ENCODE results near the gene POGLUT2. TPM values are rescaled to one million over a fixed set of nuclear protein-coding genes. Genes with fewer than 3 reads are reported as not detected.

The POGLUT2 gene
- total RNA-seq, 1 experiment from 2014 or later: 5.8 TPM

DNA sequence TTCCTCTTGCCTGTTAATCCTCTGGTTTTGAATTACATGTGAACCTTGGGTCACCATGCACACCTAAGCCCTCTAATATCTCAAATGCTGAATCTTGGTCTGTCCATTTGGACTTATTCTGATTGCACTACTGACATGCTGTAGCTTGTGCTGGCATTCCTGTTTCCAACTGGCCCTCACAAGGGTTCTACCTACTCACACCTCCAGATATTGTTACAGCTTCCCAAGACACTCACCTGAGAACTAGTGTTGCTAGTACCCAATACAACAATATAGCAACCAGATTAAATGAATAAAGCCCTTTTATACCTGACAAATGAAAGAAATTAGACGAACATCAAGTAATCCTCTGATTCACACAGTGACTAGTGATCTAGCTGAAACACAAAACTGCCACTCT is 41.8 kb downstream of the POGLUT2 start:
- ATAC-seq (no peak), DNase-seq (ENCODE audit: low read depth, low spot score) (no peak)
- Histone ChIP-seq H3K4me1 (ENCODE audit: control insufficient read depth, insufficient read depth, low read length) (no peaks in the 10 kb centered on the region), H3K9me3 (ENCODE audit: control insufficient read depth, insufficient read depth, low read depth, low read length) (no peaks in the 10 kb centered on the region), H3K4me3 (ENCODE audit: low read depth in 2 of 2, low read length in 2 of 2) (no peak overlapping the region), H3K27ac (ENCODE audit: low read length) (no peak overlapping the region), H3K36me3 (ENCODE audit: control insufficient read depth, insufficient read depth, low read length) (no peaks in the 10 kb centered on the region), H3K27me3 (ENCODE audit: control insufficient read depth, insufficient read depth, low read length) (no peaks in the 10 kb centered on the region)
- TF ChIP-seq, protein P1, sequence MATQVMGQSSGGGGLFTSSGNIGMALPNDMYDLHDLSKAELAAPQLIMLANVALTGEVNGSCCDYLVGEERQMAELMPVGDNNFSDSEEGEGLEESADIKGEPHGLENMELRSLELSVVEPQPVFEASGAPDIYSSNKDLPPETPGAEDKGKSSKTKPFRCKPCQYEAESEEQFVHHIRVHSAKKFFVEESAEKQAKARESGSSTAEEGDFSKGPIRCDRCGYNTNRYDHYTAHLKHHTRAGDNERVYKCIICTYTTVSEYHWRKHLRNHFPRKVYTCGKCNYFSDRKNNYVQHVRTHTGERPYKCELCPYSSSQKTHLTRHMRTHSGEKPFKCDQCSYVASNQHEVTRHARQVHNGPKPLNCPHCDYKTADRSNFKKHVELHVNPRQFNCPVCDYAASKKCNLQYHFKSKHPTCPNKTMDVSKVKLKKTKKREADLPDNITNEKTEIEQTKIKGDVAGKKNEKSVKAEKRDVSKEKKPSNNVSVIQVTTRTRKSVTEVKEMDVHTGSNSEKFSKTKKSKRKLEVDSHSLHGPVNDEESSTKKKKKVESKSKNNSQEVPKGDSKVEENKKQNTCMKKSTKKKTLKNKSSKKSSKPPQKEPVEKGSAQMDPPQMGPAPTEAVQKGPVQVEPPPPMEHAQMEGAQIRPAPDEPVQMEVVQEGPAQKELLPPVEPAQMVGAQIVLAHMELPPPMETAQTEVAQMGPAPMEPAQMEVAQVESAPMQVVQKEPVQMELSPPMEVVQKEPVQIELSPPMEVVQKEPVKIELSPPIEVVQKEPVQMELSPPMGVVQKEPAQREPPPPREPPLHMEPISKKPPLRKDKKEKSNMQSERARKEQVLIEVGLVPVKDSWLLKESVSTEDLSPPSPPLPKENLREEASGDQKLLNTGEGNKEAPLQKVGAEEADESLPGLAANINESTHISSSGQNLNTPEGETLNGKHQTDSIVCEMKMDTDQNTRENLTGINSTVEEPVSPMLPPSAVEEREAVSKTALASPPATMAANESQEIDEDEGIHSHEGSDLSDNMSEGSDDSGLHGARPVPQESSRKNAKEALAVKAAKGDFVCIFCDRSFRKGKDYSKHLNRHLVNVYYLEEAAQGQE (IDR thresholded peaks at IDR 0.05; ENCODE audit: insufficient read depth in 1 of 2, low read depth in 2 of 2, low read length in 1 of 2): no peak
- no peak for TF ChIP-seq SIN3A (IDR thresholded peaks at IDR 0.05; ENCODE audit: borderline replicate concordance, insufficient read depth, low read depth, low read length)
- TF ChIP-seq POLR2AphosphoS5 (IDR thresholded peaks at IDR 0.05; ENCODE audit: low read depth, low read length): no peak
- no peak for TF ChIP-seq TCF7L2 (IDR thresholded peaks at IDR 0.05; ENCODE audit: low read depth, low read length)
- TF ChIP-seq, protein P2, sequence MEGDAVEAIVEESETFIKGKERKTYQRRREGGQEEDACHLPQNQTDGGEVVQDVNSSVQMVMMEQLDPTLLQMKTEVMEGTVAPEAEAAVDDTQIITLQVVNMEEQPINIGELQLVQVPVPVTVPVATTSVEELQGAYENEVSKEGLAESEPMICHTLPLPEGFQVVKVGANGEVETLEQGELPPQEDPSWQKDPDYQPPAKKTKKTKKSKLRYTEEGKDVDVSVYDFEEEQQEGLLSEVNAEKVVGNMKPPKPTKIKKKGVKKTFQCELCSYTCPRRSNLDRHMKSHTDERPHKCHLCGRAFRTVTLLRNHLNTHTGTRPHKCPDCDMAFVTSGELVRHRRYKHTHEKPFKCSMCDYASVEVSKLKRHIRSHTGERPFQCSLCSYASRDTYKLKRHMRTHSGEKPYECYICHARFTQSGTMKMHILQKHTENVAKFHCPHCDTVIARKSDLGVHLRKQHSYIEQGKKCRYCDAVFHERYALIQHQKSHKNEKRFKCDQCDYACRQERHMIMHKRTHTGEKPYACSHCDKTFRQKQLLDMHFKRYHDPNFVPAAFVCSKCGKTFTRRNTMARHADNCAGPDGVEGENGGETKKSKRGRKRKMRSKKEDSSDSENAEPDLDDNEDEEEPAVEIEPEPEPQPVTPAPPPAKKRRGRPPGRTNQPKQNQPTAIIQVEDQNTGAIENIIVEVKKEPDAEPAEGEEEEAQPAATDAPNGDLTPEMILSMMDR (IDR thresholded peaks at IDR 0.05): no peak
- intact Hi-C loops (cut with micrococcal nuclease; ENCODE audit: unreplicated experiment) (no loop called here), in situ Hi-C loops (cut with HindIII; ENCODE audit: low pct_unique_long_range_greater_than_20kb, low sequenced_read_pairs) (no loop called here)
- ChIA-PET CTCF (no interaction called here), POLR2A (no interaction called here)
- no TSS peak for BruUV-seq (replicated peaks)

DNA sequence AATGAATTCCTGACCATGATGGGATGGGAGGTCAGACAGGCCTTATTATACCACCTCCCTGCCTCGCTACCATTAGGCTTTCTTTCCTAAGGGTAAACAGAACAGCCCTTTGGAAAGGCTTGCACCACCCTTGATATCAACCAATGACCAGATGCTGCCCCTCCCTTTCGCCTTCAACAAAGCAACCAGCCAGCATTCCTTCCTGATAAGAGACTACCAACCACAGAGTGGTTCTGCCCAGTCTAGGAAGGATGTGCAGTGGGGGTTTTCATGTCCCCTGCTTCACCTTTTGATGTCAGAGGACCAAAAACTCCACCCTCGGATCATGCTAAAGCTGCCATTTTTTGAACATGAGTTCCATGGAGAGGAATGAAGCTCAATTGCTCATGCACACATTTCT is 46.9 kb downstream of the POGLUT2 start:
- BruUV-seq (replicated peaks): no TSS peak
- TF ChIP-seq SIN3A (IDR thresholded peaks at IDR 0.05; ENCODE audit: borderline replicate concordance, insufficient read depth, low read depth, low read length) (no peak), TCF7L2 (IDR thresholded peaks at IDR 0.05; ENCODE audit: low read depth, low read length) (no peak), POLR2AphosphoS5 (IDR thresholded peaks at IDR 0.05; ENCODE audit: low read depth, low read length) (no peak)
- TF ChIP-seq, protein P1 (IDR thresholded peaks at IDR 0.05; ENCODE audit: insufficient read depth in 1 of 2, low read depth in 2 of 2, low read length in 1 of 2): no peak
- TF ChIP-seq, protein P2 (IDR thresholded peaks at IDR 0.05): no peak
- no peak overlapping the region for H3K4me3 ChIP-seq (ENCODE audit: low read depth in 2 of 2, low read length in 2 of 2)
- H3K27me3 ChIP-seq (ENCODE audit: control insufficient read depth, insufficient read depth, low read length): no peaks in the 10 kb centered on the region
- H3K9me3 ChIP-seq (ENCODE audit: control insufficient read depth, insufficient read depth, low read depth, low read length): no peaks in the 10 kb centered on the region
- no peaks in the 10 kb centered on the region for H3K36me3 ChIP-seq (ENCODE audit: control insufficient read depth, insufficient read depth, low read length)
- in situ Hi-C loops (cut with HindIII; ENCODE audit: low pct_unique_long_range_greater_than_20kb, low sequenced_read_pairs): no loop called here
- CTCF ChIA-PET: no interaction called here
- no peak for ATAC-seq
- H3K4me1 ChIP-seq (ENCODE audit: control insufficient read depth, insufficient read depth, low read length): no peaks in the 10 kb centered on the region
- POLR2A ChIA-PET: no interaction called here
- no peak for DNase-seq (ENCODE audit: low read depth, low spot score)
- intact Hi-C loops (cut with micrococcal nuclease; ENCODE audit: unreplicated experiment): no loop called here
- no peak overlapping the region for H3K27ac ChIP-seq (ENCODE audit: low read length)
